HepG2 (cell line): ENCODE results near the gene MYH7. TPM values are rescaled to one million over a fixed set of nuclear protein-coding genes. Genes with fewer than 3 reads are reported as not detected.

Source experiments
- CREBL2 ChIP-seq: sonication (generic); formaldehyde crosslinking; IDR thresholded peaks from 2 replicates; pipeline ENCODE4 v1.8.1; 2023; ENCODE audit warnings: missing genetic modification reagents, mild to moderate bottlenecking, borderline replicate concordance
- ETV6 ChIP-seq: sonication (generic); formaldehyde crosslinking; conservative IDR thresholded peaks from 2 replicates; pipeline ENCODE4 v1.4.0; 2020; ENCODE audit warnings: missing genetic modification reagents
- KLF11 ChIP-seq: IDR thresholded peaks from 2 replicates; pipeline ENCODE4 v1.6.1; 2016; ENCODE audit warnings: missing compliant biosample characterization
- PHB2 ChIP-seq: fragments of 450-650 bp; IDR thresholded peaks from 2 replicates; pipeline ENCODE4 v1.6.1; 2018; ENCODE audit not compliant: partially characterized antibody
- SOX5 ChIP-seq: IDR thresholded peaks from 2 replicates; pipeline ENCODE4 v1.6.1; 2016; ENCODE audit warnings: borderline replicate concordance
- TARDBP ChIP-seq: sonication (generic); formaldehyde crosslinking; IDR thresholded peaks from 2 replicates; pipeline ENCODE4 v1.8.0; 2022; ENCODE audit warnings: mild to moderate bottlenecking, missing genetic modification reagents
- YEATS4 ChIP-seq: sonication (generic); formaldehyde crosslinking; IDR thresholded peaks from 2 replicates; pipeline ENCODE4 v1.4.0; 2020; ENCODE audit warnings: missing genetic modification reagents, borderline replicate concordance
- ZBTB20 ChIP-seq: sonication (generic); formaldehyde crosslinking; IDR thresholded peaks from 2 replicates; pipeline ENCODE4 v1.8.1; 2023; ENCODE audit warnings: missing genetic modification reagents, low read depth, mild to moderate bottlenecking, borderline replicate concordance
- ZNF512 ChIP-seq: sonication (generic); formaldehyde crosslinking; IDR thresholded peaks from 2 replicates; pipeline ENCODE4 v1.4.0; 2020; ENCODE audit warnings: mild to moderate bottlenecking, missing genetic modification reagents
- ZNF609 ChIP-seq: sonication (generic); formaldehyde crosslinking; IDR thresholded peaks from 2 replicates; pipeline ENCODE4 v1.4.0; 2020; ENCODE audit warnings: mild to moderate bottlenecking, missing genetic modification reagents, borderline replicate concordance
- ZNF747 ChIP-seq: sonication (generic); formaldehyde crosslinking; IDR thresholded peaks from 2 replicates; pipeline ENCODE4 v1.8.1; 2023; ENCODE audit warnings: missing genetic modification reagents, mild to moderate bottlenecking, borderline replicate concordance
- ZNF766 ChIP-seq: sonication (generic); formaldehyde crosslinking; IDR thresholded peaks from 2 replicates; pipeline ENCODE4 v1.5.0; 2020; ENCODE audit warnings: missing genetic modification reagents, borderline replicate concordance
- ZNF788 ChIP-seq: sonication (generic); formaldehyde crosslinking; IDR thresholded peaks from 2 replicates; pipeline ENCODE4 v1.5.0; 2020; ENCODE audit warnings: mild to moderate bottlenecking, missing genetic modification reagents, borderline replicate concordance
- ZZZ3 ChIP-seq: sonication (generic); formaldehyde crosslinking; IDR thresholded peaks from 2 replicates; pipeline ENCODE4 v1.4.0; 2020; ENCODE audit warnings: missing genetic modification reagents, mild to moderate bottlenecking, borderline replicate concordance
- polyA plus RNA-seq, 8 experiments: library from polyadenylated mRNA; depleted of rRNA in 3 of 8; stranded (reverse) in 7 of 8; unstranded in 1 of 8; fragments of >200 nt; fragmentation: Illumina TruSeq in 4 of 8; extraction: Trizol in 4 of 8; gene quantifications; 2 replicates each; pipeline versions ENCODE4 v1.2.1 to v1.2.3, GENCODE V29; 2011 to 2016; ENCODE audit warnings: low read depth in 4 of 8, missing spikeins in 1 of 8, mixed read lengths in 1 of 8; ENCODE audit not compliant: insufficient read depth in 1 of 8
- total RNA-seq, 5 experiments: library from RNA; depleted of rRNA; stranded (reverse); fragments of >200 nt; fragmentation: Illumina TruSeq; extraction: Trizol; gene quantifications; 2 replicates each; pipeline ENCODE4 v1.2.3, GENCODE V29; 2016; ENCODE audit warnings: low read depth in 1 of 5
- TF ChIP-seq, protein P1 (sequence below): IDR thresholded peaks from 2 replicates; pipeline ENCODE4 v1.6.1; 2016; ENCODE audit warnings: missing compliant biosample characterization, missing genetic modification reagents, borderline replicate concordance
- TF ChIP-seq, protein P2 (sequence below): sonication (generic); IDR thresholded peaks from 2 replicates; pipeline ENCODE4 v1.6.1; 2016; ENCODE audit warnings: low read depth, borderline replicate concordance
- TF ChIP-seq, protein P3 (sequence below): fragments of 450-650 bp; IDR thresholded peaks from 2 replicates; pipeline ENCODE4 v1.6.1; 2016
- TF ChIP-seq, protein P4 (sequence below): sonication (generic); formaldehyde crosslinking; IDR thresholded peaks from 2 replicates; pipeline ENCODE4 v1.4.0; 2020; ENCODE audit warnings: missing genetic modification reagents

MYH7 gene
- total and polyA plus RNA-seq, 2 of the 13 experiments (the other 11 are each of a cell fraction or from before 2014, with no cell fraction given) = 0.04 TPM; not detected in 1

DNA sequence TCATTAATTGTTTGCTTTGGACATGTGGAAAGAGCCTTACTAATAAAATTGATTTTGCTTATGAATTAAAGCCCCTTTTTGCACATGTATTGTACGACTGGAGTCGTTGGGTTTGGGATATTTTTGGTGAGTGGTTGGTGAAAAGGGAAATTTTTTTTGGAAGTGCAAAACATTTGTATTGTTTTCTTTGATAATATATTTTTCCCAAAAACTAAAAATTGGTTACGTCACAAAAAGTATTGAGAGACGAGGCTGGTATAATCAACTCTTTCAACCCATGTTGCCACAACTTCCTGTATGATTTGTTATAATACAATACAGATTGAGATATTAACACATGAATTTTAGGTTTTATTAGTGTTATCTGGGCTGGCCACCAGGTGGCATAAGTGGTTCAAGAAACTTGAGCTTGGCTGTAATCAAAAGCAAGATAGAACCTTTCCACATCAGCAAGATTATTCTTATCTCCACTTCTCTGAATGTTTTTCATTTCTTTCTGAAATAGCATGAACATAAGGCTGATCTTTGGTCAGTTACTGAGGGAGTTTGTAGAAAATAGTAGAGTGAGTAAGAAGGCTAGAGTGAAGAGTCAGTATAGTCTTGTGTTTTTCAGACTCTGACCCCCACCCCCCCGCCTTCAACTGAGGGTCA lies 42.8 kb upstream of the MYH7 start (continued):
- TF ChIP-seq, protein P1, sequence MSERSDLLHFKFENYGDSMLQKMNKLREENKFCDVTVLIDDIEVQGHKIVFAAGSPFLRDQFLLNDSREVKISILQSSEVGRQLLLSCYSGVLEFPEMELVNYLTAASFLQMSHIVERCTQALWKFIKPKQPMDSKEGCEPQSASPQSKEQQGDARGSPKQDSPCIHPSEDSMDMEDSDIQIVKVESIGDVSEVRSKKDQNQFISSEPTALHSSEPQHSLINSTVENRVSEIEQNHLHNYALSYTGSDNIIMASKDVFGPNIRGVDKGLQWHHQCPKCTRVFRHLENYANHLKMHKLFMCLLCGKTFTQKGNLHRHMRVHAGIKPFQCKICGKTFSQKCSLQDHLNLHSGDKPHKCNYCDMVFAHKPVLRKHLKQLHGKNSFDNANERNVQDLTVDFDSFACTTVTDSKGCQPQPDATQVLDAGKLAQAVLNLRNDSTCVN (CRISPR knock-in tag) = no peak
- TF ChIP-seq KLF11 (CRISPR knock-in tag) (no peak), CREBL2 (CRISPR knock-in tag) (0 out of 2 replicates have a peak, but pooled peaks have one; percentile 2), ZNF766 (CRISPR knock-in tag) (no peak), ZNF609 (CRISPR knock-in tag) (no peak), ZZZ3 (no peak), ZNF512 (no peak), ZNF747 (CRISPR knock-in tag) (no peak), ETV6 (no peak), ZNF788 (CRISPR knock-in tag) (no peak), PHB2 (no peak), YEATS4 (CRISPR knock-in tag) (no peak), ZBTB20 (CRISPR knock-in tag) (no peak), SOX5 (CRISPR knock-in tag) (no peak), TARDBP (CRISPR knock-in tag) (no peak)
- TF ChIP-seq, protein P2, sequence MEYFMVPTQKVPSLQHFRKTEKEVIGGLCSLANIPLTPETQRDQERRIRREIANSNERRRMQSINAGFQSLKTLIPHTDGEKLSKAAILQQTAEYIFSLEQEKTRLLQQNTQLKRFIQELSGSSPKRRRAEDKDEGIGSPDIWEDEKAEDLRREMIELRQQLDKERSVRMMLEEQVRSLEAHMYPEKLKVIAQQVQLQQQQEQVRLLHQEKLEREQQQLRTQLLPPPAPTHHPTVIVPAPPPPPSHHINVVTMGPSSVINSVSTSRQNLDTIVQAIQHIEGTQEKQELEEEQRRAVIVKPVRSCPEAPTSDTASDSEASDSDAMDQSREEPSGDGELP = no peak
- TF ChIP-seq, protein P3, sequence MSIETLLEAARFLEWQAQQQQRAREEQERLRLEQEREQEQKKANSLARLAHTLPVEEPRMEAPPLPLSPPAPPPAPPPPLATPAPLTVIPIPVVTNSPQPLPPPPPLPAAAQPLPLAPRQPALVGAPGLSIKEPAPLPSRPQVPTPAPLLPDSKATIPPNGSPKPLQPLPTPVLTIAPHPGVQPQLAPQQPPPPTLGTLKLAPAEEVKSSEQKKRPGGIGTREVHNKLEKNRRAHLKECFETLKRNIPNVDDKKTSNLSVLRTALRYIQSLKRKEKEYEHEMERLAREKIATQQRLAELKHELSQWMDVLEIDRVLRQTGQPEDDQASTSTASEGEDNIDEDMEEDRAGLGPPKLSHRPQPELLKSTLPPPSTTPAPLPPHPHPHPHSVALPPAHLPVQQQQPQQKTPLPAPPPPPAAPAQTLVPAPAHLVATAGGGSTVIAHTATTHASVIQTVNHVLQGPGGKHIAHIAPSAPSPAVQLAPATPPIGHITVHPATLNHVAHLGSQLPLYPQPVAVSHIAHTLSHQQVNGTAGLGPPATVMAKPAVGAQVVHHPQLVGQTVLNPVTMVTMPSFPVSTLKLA = no peak
- TF ChIP-seq, protein P4, sequence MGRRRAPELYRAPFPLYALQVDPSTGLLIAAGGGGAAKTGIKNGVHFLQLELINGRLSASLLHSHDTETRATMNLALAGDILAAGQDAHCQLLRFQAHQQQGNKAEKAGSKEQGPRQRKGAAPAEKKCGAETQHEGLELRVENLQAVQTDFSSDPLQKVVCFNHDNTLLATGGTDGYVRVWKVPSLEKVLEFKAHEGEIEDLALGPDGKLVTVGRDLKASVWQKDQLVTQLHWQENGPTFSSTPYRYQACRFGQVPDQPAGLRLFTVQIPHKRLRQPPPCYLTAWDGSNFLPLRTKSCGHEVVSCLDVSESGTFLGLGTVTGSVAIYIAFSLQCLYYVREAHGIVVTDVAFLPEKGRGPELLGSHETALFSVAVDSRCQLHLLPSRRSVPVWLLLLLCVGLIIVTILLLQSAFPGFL = no peak
